K562 (cell line): ENCODE data around the gene CPED1. TPM values are rescaled to one million over a fixed set of nuclear protein-coding genes. Genes with fewer than 3 reads are reported as not detected.
A peak's percentile ranks its signal among the peaks of the same experiment; 100 is the strongest.

ENCODE experiments used
- ARID3B ChIP-seq: fragments of 250-450 bp; sonication (Bioruptor Pico); IDR thresholded peaks from 2 replicates; pipeline ENCODE4 v1.4.0; 2020; ENCODE audit warnings: borderline replicate concordance
- CEBPG ChIP-seq, 3 experiments: fragments of 200-800 bp in 1 of 3; sonication (Bioruptor generic) in 1 of 3; sonication (generic) in 1 of 3; formaldehyde crosslinking in 1 of 3; IDR thresholded peaks in 2 of 3; conservative IDR thresholded peaks in 1 of 3; 2 replicates each; pipeline versions ENCODE4 v1.6.1 to v1.8.0; 2016 to 2022; ENCODE audit warnings: missing compliant biosample characterization in 2 of 3, missing genetic modification characterization in 2 of 3, mild to moderate bottlenecking in 1 of 3, missing genetic modification reagents in 1 of 3
- CXXC5 ChIP-seq: fragments of 250-450 bp; sonication (Bioruptor Pico); IDR thresholded peaks from 2 replicates; pipeline ENCODE4 v1.8.0; 2022; ENCODE audit warnings: inconsistent platforms, mild to moderate bottlenecking, moderate library complexity
- DIDO1 ChIP-seq: fragments of 450-650 bp; IDR thresholded peaks from 2 replicates; pipeline ENCODE4 v1.6.1; 2016; ENCODE audit warnings: low read depth, missing biosample characterization, missing genetic modification characterization
- E2F3 ChIP-seq: fragments of 250-450 bp; sonication (Bioruptor Pico); IDR thresholded peaks from 2 replicates; pipeline ENCODE4 v1.4.0; 2020; ENCODE audit warnings: mild to moderate bottlenecking
- FIP1L1 ChIP-seq: fragments of 200-400 bp; formaldehyde crosslinking; IDR thresholded peaks from 2 replicates; pipeline ENCODE4 v1.6.1; 2018; ENCODE audit warnings: mild to moderate bottlenecking, low read depth, low read length; ENCODE audit not compliant: poor library complexity, severe bottlenecking
- FOXJ2 ChIP-seq: fragments of 200-800 bp; sonication (Bioruptor generic); IDR thresholded peaks from 2 replicates; pipeline ENCODE4 v1.6.1; 2016; ENCODE audit warnings: missing genetic modification characterization, missing compliant biosample characterization
- FUS ChIP-seq: fragments of 200-400 bp; formaldehyde crosslinking; optimal IDR thresholded peaks from 2 replicates; pipeline ENCODE3; 2017; ENCODE audit warnings: low read depth, low read length
- HDAC3 ChIP-seq: fragments of 450-650 bp; IDR thresholded peaks from 2 replicates; pipeline ENCODE4 v1.6.1; 2018; ENCODE audit warnings: borderline replicate concordance, mild to moderate bottlenecking, moderate library complexity; ENCODE audit not compliant: partially characterized antibody
- HNRNPLL ChIP-seq: fragments of 200-400 bp; formaldehyde crosslinking; IDR thresholded peaks from 2 replicates; pipeline ENCODE4 v1.6.1; 2017; ENCODE audit warnings: low read length, low read depth, mild to moderate bottlenecking; ENCODE audit not compliant: poor library complexity, severe bottlenecking
- HNRNPUL1 ChIP-seq: fragments of 200-400 bp; formaldehyde crosslinking; IDR thresholded peaks from 2 replicates; pipeline ENCODE4 v1.6.1; 2017; ENCODE audit warnings: low read length
- JUNB ChIP-seq: fragments of 450-650 bp; formaldehyde crosslinking; conservative IDR thresholded peaks from 2 replicates; pipeline ENCODE4 v1.4.0; 2020; ENCODE audit warnings: mild to moderate bottlenecking
- KLF6 ChIP-seq: fragments of 250-450 bp; sonication (Bioruptor Pico); IDR thresholded peaks from 2 replicates; pipeline ENCODE4 v1.4.0; 2020; ENCODE audit warnings: mild to moderate bottlenecking, moderate library complexity, borderline replicate concordance
- MAX ChIP-seq: sonication (generic); formaldehyde crosslinking; IDR thresholded peaks from 2 replicates; pipeline ENCODE4 v1.9.0; 2022; ENCODE audit warnings: mild to moderate bottlenecking, missing genetic modification reagents
- NFATC3 ChIP-seq: fragments of 450-650 bp; IDR thresholded peaks from 2 replicates; pipeline ENCODE4 v1.6.1; 2017; ENCODE audit warnings: mild to moderate bottlenecking
- NR2F6 ChIP-seq: fragments of 450-650 bp; formaldehyde crosslinking; IDR thresholded peaks from 2 replicates; pipeline ENCODE4 v1.4.0; 2020; ENCODE audit warnings: mild to moderate bottlenecking
- SMC3 ChIP-seq: conservative IDR thresholded peaks from 2 replicates; pipeline ENCODE4 v1.6.1; 2011; ENCODE audit warnings: low read depth, low read length, improper control_type of control experiment; ENCODE audit not compliant: insufficient read depth
- SNIP1 ChIP-seq: fragments of 450-650 bp; IDR thresholded peaks from 2 replicates; pipeline ENCODE4 v1.7.1; 2017; ENCODE audit warnings: low read depth, mild to moderate bottlenecking
- STAT5A ChIP-seq: IDR thresholded peaks from 2 replicates; pipeline ENCODE4 v1.6.1; 2012; ENCODE audit warnings: low read length, inconsistent platforms, borderline replicate concordance
- U2AF1 ChIP-seq: fragments of 200-400 bp; formaldehyde crosslinking; optimal IDR thresholded peaks from 2 replicates; pipeline ENCODE3; 2017; ENCODE audit warnings: mild to moderate bottlenecking, low read depth, low read length, moderate library complexity
- USF1 ChIP-seq: sonication (generic); formaldehyde crosslinking; IDR thresholded peaks from 2 replicates; pipeline ENCODE4 v1.9.0; 2022; ENCODE audit warnings: mild to moderate bottlenecking, missing genetic modification reagents
- ZNF175 ChIP-seq: fragments of 200-800 bp; sonication (Bioruptor generic); IDR thresholded peaks from 2 replicates; pipeline ENCODE4 v1.6.1; 2016; ENCODE audit warnings: low read depth, mild to moderate bottlenecking, missing genetic modification characterization, missing compliant biosample characterization
- ZNF232 ChIP-seq: sonication (generic); formaldehyde crosslinking; IDR thresholded peaks from 2 replicates; pipeline ENCODE4 v1.8.0; 2022; ENCODE audit warnings: mild to moderate bottlenecking, missing genetic modification reagents
- ZNF239 ChIP-seq: fragments of 250-450 bp; sonication (Bioruptor Pico); IDR thresholded peaks from 2 replicates; pipeline ENCODE4 v1.4.0; 2020; ENCODE audit warnings: mild to moderate bottlenecking
- ZNF316 ChIP-seq: fragments of 450-650 bp; IDR thresholded peaks from 2 replicates; pipeline ENCODE4 v1.6.1; 2016
- ZNF586 ChIP-seq: fragments of 450-650 bp; formaldehyde crosslinking; conservative IDR thresholded peaks from 2 replicates; pipeline ENCODE4 v1.4.0; 2020; ENCODE audit warnings: mild to moderate bottlenecking, moderate library complexity
- polyA plus RNA-seq, 8 experiments: library from polyadenylated mRNA; depleted of rRNA in 4 of 8; stranded (reverse) in 5 of 8; unstranded in 3 of 8; fragments of >200 nt; fragmentation: Nextera tagmentation in 2 of 8; fragmentation: Illumina TruSeq in 1 of 8; extraction: Ambion mirVana in 2 of 8; extraction: Trizol in 1 of 8; gene quantifications; 2 replicates each; pipeline versions ENCODE4 v1.2.1 to v1.2.3, GENCODE V29; 2011 to 2014; ENCODE audit warnings: inconsistent platforms in 1 of 8, missing spikeins in 1 of 8
- total RNA-seq, 7 experiments: library from RNA; depleted of rRNA in 6 of 7; stranded (reverse); fragments of >200 nt in 6 of 7; fragmentation: Illumina TruSeq in 2 of 7; extraction: Trizol in 2 of 7; gene quantifications; 2 replicates each; pipeline versions ENCODE4 v1.2.1 to v1.2.3, GENCODE V29; 2011 to 2021; ENCODE audit warnings: low replicate concordance in 1 of 7

CPED1 gene
- total and polyA plus RNA-seq, 9 of the 15 experiments (the other 6 are each of a cell fraction or from before 2014, with no cell fraction given) = 195 to 393 (median 290) TPM

- TF ChIP-seq NR2F6 (CRISPR knock-in tag) (no peak; the same call in 1 of the 2 replicates), U2AF1 (no peak), ZNF316 (no peak), USF1 (CRISPR knock-in tag) (no peak), MAX (CRISPR knock-in tag) (no peak), STAT5A (0 out of 2 replicates have a peak, but pooled peaks have one; percentile 19), CXXC5 (CRISPR knock-in tag) (peak; percentile 77), ZNF239 (CRISPR knock-in tag) (no peak), ZNF232 (CRISPR knock-in tag) (no peak), HNRNPLL (no peak), SNIP1 (no peak), FIP1L1 (no peak), HDAC3 (no peak), E2F3 (CRISPR knock-in tag) (no peak), KLF6 (CRISPR knock-in tag) (0 out of 2 replicates have a peak, but pooled peaks have one; percentile 70), CEBPG (CRISPR knock-in tag; IDR thresholded peaks at IDR 0.05) (no peak), CEBPG (tag; conservative IDR thresholded peaks at IDR 0.05 in 1 of 2, IDR thresholded peaks at IDR 0.05 in 1 of 2) (0 out of 4 replicates have a peak, but pooled peaks of 1 of the 2 experiments have one; percentile 19), JUNB (CRISPR knock-in tag) (no peak), FOXJ2 (tag) (no peak), HNRNPUL1 (no peak), ZNF586 (no peak), FUS (no peak), SMC3 (no peak), DIDO1 (tag) (no peak), ARID3B (CRISPR knock-in tag) (no peak), ZNF175 (no peak), NFATC3 (no peak)
Measured at GRCh38 chr7:120988591-120989256, at the start of gene CPED1 (continued).
